Epidermal melanocyte (primary cell): ENCODE data around the gene FAM120AOS.
"Not testable (repeated sequence)": the region's sequence is repeated elsewhere in the genome, so short reads cannot be mapped to it uniquely, and the experiment has no call there.

Experiments used
- DNase-seq: peaks from one replicate; pipeline ENCODE4 v3.0.0; 2011; ENCODE audit warnings: low spot score; ENCODE audit not compliant: insufficient read length

Gene FAM120AOS

DNA sequence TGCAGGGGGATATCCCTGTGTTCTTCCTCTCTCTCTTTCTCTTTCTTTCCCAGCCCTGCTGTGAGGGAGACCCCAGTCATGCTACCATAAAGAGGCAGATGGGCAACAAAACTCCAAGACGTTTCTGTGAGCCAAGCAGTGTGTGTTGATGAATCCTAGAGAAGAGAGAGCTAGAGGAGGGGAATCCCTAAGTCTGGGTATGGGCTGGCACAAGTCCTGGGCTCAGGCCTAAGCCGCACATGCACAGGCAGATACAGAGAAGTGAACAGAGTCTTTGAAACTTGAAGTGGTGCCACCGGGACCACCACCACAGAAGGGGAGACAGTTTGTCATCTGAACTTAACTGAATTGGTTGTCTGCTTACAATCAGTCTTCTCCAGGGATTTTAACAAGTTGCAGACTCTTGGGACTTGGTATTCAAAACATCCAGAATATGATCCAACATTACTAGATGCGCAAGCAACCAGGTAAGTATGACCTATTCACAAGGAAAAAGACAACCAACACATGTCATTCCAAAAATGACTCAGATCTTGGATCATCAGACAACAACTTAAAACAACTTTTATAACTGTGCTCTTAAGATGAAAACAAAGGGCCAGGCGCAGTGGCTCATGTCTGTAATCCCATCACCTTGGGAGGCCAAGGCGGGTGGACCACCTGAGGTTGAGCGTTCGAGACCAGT, 12.3 kb downstream of the FAM120AOS start:
- no peak for DNase-seq

DNA sequence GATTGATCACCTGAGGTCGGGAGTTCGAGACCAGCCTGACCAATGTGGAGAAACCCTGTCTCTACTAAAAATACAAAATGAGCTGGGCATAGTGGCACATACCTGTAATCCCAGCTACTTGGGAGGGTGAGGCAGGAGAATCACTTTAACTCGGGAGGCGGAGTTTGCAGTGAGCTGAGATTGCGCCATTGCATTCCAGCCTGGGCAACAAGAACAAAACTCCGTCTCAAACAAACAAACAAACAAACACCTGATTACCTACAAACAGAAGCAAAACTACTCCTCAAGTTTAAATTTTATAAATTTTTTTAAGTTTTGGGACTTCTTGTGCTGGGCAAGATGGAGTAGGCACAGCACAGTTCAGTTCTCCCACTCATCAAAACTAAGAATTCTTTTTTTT, 14.1 kb downstream of the FAM120AOS start:
- not testable (repeated sequence) for DNase-seq

DNA sequence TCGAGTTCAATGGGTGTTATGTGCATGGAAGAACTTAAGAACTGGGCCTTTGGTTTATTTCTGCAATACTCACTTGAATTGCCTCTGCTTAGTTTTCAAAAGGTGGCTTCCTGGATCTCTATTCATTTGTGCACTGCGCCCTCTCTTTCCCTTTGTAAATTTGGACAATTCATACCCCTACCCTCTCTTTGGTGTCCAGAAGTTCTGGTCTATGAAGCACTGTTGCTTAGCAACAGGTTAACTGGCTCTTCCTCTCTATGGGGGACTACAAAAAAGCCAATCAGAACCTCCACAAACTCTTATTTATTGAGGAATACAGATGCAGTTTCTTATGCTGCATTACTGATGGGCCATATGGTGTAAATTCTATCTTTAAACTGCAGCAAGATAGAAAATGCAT, 15.4 kb downstream of the FAM120AOS start:
- no peak for DNase-seq

DNA sequence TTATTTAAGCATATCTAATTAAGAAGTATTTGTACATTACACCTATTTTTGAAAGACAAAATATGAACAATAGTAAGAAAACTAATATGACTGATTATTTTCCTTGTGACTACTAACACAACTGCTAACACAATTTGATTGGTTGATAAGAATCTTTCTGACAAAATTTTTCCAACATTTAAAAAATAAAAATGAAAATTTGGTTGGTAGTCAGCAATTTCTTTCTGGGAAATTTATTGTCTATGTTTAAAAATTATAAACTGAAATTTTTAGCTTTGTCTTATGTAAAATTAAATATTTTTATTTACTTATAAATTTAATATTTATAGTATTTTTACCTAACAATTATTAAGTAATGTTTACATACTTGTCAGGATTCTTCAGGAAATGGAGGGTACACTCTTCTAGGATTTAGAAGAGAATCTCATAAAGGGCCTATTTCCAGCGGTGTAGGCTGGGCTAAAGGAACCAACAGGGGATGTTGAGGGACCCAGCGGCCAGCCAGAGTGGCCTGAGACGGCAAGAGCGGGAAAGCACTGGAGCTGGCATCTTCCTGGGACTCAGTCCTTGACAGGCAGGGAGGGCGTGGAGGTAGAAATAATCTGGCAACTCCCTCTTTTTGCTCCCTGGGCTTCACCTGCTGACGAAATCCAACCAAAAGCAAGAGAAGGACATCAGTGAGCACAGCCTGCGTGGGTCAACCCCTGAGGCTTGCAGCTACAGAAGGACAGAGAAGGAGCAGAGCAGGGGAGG, 16.6 kb downstream of the FAM120AOS start:
- DNase-seq, result no peak

DNA sequence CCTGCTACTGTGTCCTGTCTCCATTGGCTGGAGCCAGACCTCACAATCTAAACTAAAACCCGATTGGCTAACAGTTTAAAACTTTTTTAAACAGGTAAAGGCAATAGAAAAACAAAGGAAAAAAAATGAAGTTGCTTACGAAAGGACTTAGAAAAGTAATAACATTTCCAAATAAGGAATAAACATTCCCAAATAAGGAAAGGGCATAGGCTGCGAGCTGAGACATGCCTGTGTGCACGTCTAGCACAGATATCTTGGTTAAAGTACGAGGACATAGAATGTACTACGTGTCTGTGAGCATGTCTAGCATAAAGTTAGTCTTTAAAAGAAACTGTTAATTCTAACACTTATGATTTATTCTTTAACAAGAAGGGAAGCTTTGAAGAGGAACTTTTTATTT, 17.2 kb downstream of the FAM120AOS start:
- no peak for DNase-seq

DNA sequence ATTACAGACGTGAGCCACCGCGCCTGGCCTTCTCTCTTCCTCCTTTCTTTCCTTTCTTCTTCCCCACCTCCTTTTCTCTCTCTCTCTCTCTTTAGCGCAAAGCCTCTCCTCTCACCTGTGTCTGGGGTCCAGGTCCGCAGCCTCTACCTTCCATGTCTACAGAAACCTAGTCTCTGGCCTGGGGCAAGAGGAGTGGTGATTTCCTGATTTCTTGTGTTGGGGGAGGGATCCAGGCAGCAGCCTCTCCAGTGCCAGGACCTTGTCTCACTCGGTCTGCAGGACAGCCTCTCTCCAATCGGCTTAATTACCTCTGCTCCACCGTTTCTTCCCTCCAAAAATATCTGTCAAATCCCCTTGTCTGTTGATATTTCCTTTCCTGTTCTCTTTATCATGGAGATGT, 18.0 kb downstream of the FAM120AOS start:
- no peak for DNase-seq

DNA sequence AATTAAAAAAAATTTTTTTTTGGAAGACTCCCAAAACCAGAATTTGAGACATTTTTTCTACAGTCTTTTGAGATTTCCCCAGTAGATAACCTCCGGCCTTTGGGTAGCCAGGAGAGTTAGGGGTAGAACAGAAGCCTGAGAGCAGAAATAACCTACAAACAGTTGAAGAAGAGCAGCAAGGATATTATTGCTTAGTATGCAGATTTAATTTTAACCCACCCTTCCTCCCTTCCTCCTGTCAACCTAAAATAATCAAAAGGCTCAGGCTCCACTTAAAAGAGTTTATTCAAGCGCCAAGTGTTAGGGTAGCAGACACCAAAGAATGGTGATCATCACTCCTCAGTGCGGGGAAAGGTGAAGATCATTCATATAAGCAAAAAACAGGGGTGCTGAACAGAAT, 19.3 kb downstream of the FAM120AOS start:
- DNase-seq, result no peak

DNA sequence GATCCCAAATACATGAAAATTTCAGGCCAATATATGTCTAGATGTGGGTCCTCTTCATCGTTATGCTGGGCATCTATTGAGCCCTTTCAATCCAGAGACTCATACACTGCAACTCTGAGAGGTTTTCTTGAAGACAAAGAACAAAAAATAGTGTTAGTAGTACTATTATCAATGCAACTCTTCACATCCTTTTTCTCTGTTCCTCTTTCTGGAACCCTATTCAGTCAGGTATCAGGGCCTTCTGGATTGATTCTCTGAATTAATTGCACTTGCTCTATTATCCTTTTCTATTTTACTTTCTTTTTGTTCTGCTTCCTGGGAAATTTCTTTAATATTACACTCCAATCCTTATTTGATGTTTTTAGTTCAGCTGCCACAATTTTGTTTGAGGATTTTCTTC, 20.4 kb downstream of the FAM120AOS start:
- no peak for DNase-seq

DNA sequence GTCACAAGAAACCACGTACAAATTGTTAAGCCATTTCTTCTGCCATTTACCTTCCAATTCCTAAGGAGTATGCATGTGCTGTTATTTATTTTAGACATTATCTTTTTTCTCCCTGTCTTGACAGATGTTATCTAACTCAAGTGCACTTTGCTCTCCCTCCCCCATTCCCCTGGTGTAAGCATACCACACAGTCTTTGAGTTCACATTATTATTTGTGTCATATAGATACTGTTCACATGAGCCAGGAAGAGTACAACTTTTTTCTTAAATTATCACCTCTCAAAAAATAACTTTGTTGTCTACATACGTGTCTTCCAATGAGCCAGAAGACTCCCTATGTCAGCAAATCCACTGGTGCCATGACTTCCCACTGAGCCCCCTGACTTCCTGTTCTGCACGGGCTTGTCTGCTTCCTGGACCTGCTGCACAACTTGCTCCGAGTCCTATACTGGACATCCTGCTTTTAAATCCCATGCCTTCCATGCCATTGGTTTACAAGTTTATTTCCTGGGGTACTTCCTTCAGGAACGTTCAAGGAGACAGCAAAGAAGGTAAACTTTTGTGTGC, 21.8 kb downstream of the FAM120AOS start:
- DNase-seq, result no peak

DNA sequence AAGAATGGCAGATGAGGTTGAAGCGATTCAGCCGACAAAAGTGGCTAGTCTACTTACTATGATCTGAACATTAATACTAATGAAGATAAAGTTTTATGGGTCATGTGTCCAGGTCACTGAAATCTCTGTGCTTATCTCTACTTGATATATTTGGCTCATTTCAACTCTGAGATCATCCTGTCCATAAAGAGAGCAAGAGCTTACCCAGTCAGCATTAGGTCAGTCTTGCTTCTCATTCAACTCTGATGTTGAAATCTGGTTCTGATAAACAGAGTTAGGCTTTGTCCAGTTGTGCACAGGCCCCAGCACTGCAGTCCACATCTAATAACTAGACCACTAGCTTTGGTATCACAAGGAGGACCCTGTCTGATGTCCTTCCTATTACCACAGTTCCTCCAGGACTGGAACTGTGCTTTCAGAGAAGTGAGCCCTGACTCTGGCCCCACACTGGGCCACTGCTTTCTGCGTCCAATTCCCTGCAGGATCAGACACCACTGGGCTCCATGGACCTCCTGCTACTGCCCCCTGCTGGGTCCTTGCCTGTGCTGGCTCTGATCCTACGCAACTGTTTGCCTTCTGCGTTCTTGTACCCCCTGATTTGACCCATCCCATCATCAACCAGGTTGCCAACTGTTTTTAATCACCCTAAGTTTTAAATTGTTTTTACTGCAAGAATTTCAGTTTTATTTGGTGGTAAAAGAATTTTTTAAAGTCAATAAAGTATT, 25.6 kb downstream of the FAM120AOS start:
- no peak for DNase-seq

DNA sequence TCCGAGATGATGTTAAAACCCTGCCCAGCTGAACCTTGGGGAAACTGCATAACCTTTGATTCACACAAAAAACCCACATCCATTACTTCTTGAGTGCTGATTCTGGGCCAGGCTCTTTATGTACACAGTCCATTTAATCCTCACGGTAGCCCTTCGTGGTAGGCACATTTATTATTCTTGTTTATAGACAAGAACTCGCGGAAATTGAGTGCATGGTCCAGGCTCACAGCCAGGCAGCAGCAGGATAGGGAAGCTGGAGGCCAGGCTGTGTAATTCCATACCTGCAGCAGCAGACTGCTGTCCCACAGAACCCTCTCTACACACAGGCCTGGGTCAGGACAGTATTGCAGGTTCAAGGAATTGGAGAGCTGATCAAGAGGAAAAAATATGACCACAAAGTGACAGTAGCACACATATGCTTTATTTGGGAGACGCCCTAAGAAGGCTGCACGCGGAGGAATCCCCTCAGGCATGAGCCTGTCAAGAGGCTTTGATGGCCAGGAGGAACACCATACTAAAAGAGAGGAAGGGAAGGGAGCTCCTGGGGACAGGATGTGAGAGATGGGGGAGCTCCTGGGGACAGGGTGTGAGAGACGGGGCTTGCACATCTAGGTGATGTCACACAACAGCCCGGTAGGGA, 30.3 kb downstream of the FAM120AOS start:
- DNase-seq, result no peak

DNA sequence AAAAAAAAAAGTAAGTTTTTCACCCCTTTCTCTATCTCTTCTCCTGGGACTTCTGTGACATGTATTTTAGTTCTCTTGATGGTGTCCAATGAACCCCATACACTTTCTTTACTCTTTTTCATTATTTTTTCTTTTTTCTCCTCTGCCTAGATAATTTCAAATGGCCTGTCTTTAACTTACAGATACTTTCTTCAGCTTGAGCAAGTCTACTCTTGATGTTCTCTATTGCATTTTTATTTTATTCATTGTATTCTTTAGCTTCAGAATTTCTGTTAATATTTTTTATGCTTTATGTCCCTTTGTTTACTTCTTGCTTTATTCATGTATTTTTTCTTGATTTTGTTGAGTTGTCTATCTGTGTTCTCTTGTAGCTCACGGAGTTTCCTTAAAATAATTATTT, 34.4 kb downstream of the FAM120AOS start:
- DNase-seq, result no peak

DNA sequence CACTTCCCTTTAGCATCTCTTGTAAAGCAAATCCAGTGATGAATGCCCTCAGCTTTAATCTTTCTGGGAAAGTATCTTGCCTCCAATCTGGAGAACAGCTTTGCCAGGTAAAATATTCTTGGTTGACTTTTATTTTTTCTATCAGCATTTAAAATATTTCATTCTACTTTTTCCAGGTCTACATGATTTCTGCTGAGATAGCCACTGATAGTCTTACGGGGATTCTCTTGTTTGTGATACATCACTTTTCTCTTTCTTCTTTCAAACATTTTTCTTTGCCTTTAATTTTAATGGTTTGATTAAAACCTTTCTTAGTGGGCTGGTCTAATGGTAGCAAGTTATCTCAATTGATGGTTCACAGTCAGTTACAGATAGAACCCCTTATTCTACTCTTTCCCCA, 35.8 kb downstream of the FAM120AOS start:
- DNase-seq, result no peak

DNA sequence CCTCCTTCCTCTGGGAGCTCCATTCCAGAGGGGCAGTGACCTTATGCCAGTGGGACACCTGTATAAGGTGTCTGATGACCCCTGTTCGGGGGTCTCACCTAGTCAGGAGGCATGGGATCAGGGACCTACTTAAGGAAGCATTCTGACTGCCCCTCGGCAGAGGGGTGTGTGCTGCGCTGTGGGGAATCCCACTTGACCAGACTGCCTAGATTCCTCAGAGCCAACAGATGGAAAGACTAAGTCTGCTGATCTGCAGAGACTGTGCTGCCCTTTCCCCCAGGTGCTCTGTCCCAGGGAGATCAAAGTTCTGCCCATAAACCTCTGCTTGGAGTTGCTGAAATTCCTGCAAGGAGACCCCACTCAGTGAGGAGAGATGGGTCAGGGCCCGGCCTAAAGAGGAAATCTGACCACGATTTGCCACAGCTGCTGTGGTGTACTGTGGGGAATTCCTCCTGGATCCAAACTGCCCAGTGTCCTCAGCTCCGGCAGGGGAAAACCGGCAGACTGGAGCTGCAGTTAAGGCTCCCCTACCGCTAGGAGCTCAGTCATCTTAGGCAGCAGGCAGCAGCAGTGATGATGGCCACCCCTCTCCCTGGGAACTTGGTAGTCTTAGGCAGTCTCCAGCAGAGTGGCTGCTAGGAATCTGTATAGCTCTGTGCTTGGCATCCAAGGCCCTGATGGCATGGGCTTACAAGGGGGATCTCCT, 36.7 kb downstream of the FAM120AOS start:
- no peak for DNase-seq

DNA sequence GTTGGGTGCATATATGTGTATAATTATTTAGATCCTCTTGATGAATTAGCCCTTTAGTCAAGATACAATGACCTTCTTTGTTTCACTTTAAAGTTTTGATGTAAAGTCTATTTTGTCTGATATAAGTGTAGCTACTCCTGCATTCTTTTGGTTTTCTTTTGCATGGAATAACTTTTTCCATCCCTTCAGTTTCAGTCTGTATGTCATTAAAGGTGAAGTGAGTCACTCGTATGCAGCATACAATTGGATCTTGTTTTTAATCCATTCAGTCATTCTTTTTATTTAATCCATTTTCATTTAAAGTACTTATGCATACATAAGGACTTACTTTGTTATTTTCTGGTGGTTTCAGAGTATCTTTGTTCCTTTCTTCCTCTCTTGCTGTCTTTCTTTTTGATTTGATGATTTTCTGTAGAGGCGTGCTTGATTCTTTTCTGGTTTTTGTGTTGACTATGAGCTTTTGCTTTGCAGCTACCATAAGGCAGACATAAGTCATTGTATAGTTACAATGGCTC, 38.1 kb downstream of the FAM120AOS start:
- DNase-seq, result no peak

DNA sequence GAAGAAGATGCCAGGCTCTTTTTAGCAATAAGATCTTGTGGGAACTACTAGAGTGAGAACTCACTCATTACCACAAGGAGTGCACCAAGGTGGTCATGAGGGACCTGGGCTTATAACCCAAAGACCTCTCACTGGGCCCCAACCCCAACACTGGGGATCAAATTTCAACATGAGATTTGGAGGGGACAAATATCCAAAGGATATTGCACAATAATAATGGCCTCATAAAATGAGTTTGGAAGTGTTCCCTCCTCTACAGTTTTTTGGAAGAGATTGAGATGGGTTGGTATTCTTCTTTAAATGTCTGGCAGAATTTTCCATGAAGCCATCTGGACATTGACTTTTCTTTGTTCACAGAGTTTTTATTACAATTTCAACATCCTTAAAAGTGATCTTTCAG, 39.9 kb downstream of the FAM120AOS start:
- no peak for DNase-seq

DNA sequence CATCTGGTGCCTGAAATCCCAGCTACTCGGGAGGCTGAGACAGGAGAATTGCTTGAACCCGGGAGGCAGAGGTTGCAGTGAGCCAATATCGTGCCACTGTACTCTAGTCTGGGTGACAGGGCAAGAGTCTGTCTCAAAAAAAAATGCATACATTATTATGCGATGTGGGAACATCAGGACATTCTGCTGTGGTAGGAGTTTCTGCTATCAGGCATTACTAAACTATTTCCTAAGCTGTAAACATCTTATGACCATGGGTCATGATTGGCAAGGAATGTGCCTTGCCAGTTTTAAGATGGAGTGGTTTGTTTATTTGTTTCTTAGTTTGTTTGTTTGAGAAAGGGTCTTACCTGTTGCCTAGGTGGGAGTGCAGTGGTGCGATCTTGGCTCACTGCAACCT, 47.0 kb downstream of the FAM120AOS start:
- no peak for DNase-seq

DNA sequence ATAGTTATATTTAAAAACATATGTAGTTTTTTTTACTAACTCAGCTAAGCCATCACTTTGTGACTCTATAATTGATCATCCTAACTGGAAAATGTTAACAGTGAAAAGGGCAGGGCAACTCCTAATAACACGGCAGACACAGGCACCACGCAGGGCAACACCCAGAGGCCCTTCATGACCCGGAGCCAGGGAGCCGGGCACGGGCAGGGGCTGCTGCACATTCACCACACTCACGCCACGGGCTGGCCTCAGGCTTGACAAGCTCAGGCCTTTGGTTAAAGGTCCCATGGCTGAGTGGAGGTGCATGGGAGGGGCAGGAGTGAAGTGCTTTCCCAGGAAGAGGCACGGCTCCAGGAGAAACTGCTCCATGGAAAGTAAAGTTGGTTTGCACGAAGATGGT, 54.9 kb downstream of the FAM120AOS start:
- DNase-seq, result no peak

DNA sequence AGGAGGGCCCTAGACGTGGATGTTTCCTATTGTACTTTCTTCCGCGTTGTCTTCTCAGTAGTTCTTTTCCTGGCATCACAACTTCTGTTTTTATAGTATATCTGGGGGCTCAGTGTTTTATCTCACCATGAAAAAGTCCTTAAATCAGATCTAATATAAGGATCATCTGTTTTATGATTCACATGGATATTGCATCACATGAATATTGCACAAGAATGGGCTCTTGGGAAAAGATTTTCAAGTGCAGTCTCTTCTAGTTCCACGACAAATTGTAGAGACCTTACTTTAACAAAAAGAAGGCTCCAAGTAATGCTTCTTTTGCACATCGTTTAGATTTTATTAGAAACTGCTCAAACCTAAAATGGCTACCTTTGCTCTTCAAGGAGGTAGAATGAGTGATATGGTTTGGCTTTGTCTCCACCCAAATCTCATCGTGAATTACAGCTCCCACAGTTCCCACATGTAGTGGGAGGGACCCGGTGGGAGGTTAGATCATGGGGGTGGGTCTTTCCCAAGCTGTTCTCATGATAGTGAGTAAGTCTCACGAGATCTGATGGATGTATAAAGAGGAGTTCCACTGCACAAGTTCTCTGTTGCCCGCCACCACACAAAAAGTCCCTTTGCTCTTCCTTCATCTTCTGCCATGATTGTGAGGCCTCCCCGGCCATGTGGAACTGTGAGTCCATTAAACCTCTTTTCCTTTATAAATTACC, 55.6 kb downstream of the FAM120AOS start:
- no peak for DNase-seq
